Measurements from ENCODE around the gene UBXN11. TPM values are rescaled to one million over a fixed set of nuclear protein-coding genes. Genes with fewer than 3 reads are reported as not detected.

UBXN11 gene
- total and polyA plus RNA-seq, 2 of the 13 experiments (the other 11 are each of a cell fraction or from before 2014, with no cell fraction given), result 9.3 to 10.4 TPM

- TF ChIP-seq CHD2 (IDR thresholded peaks at IDR 0.05; ENCODE audit: low read depth, low read length) (no peak), TRAFD1 (CRISPR knock-in tag; IDR thresholded peaks at IDR 0.05; ENCODE audit: borderline replicate concordance) (no peak), MAFK (conservative IDR thresholded peaks at IDR 0.05 in 1 of 2, IDR thresholded peaks at IDR 0.05 in 1 of 2; ENCODE audit: low read length in 2 of 2) (no peak), SAFB2 (CRISPR knock-in tag; IDR thresholded peaks at IDR 0.05; ENCODE audit: borderline replicate concordance, low read depth) (no peak), MIER2 (CRISPR knock-in tag; IDR thresholded peaks at IDR 0.05) (no peak), ZNF674 (CRISPR knock-in tag; IDR thresholded peaks at IDR 0.05; ENCODE audit: low read depth) (no peak), PRDM4 (CRISPR knock-in tag; IDR thresholded peaks at IDR 0.05; ENCODE audit: borderline replicate concordance) (no peak), TCF7 (IDR thresholded peaks at IDR 0.05; ENCODE audit: low read depth) (no peak), BORCS8-MEF2B (CRISPR knock-in tag; IDR thresholded peaks at IDR 0.05) (peak; percentile 66; the same call in 1 of the 2 replicates), U2AF2 (IDR thresholded peaks at IDR 0.05; ENCODE audit: low read depth, low read length) (no peak), SRSF9 (IDR thresholded peaks at IDR 0.05; ENCODE audit: borderline replicate concordance, insufficient read depth, low read depth, low read length, poor library complexity, severe bottlenecking) (no peak), REST (IDR thresholded peaks at IDR 0.05; ENCODE audit: borderline replicate concordance in 1 of 2, low read depth in 1 of 2, low read length in 2 of 2) (no peak), HMGXB4 (CRISPR knock-in tag; IDR thresholded peaks at IDR 0.05; ENCODE audit: borderline replicate concordance in 1 of 2, low read depth in 1 of 2) (no peak), HOXD1 (CRISPR knock-in tag; IDR thresholded peaks at IDR 0.05) (no peak), FOXC1 (CRISPR knock-in tag; IDR thresholded peaks at IDR 0.05; ENCODE audit: borderline replicate concordance) (no peak), ZNF570 (CRISPR knock-in tag; IDR thresholded peaks at IDR 0.05; ENCODE audit: borderline replicate concordance) (no peak)
Observed at GRCh38 chr1:26306290-26307229, at the start of gene UBXN11 (continued).
